ENCODE data around the gene PHEX. TPM values are rescaled to one million over a fixed set of nuclear protein-coding genes. Genes with fewer than 3 reads are reported as not detected.

Gene PHEX
- total RNA-seq = 0.09 TPM

DNA sequence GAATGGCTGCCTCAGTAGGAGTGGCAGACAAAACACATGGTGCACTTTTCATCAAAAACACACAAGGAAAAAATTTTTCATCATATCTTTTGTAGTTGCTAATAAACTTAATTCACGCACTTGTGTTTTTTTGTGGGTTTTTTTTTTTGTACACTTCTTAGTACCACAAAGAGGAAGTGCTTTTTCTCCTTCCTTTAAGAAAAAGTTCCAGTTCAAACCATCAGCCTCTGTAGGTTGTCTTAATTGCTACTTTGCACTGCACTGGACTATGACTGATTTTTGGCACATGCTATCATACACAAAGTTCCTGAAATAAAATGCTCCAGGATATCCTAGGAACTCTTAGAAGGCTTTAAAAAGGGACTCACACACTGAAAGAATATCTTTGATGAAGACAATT lies at the start of gene PHEX:
TSS of gene PHEX (plus strand) at position 242 of the 400 bp plus-strand sequence. CDS start 681 bp downstream, outside the sequence.
- intact Hi-C loops (cut with DNase I) = no loop called here
- ATAC-seq (no peak), DNase-seq (ENCODE audit: low spot score) (no peak)

DNA sequence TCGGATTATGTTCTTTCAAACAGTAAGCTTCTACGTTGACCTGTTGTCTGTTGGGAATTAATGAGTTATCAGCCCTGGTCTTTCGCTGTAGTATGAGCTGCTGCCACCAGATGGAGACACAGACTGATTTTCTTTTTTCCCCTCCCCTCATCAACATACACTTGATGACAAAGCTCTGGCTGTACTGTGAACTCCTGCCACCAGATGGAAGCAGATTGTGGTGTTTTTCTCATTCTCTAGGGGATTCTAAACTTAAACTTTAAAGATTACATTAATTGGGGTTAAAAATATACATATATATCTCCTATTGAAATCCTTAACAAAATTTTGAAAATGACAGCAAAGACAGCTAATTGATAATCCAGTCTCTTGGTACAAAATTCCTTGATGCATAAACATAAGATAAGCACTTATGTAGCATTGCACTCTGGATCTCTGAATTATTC lies 46.8 kb upstream of the PHEX start:
- intact Hi-C loops (cut with DNase I) = no loop called here
- ATAC-seq (peak; percentile 89), DNase-seq (ENCODE audit: low spot score) (peak; percentile 80)

DNA sequence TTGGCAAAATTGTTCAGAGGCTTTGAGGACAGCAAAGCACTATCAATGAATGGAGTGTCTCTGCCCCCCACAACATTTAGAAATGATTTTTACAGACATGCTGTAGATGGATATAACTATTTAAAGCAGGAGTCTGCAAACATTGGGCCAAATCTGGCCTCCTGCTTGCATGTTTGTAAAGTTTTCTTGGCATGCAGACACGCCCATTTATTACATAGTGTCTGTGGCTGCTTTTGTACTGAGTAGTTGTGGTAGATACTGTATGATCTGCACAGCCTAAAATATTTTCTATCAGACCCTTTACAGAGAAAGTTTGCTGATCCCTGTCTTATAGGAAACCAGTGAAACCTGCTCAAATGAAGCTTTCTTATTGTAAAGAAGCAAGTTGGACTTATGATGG lies 45.5 kb upstream of the PHEX start:
- intact Hi-C loops (cut with DNase I) = no loop called here
- ATAC-seq (no peak), DNase-seq (ENCODE audit: low spot score) (no peak)

DNA sequence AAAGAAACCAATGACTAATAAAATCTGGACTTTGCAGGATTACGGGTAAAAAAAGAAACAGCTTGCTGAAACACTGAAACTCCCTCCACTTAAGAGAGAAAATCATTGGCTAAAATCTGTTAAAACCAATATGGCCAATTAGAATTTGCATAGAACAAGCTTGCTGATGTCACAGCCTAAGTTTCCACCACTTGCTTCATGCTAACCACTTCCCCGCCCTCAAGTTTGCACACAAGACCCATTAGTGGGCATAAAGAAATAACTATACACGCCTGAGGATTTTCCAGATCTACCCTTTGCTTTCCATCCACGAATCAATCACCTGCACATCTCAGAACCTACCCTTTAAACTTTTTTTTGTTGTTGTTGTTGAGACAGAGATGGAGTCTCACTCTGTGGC lies 42.7 kb upstream of the PHEX start:
- ATAC-seq (no peak), DNase-seq (ENCODE audit: low spot score) (no peak)
- intact Hi-C loops (cut with DNase I) = no loop called here

DNA sequence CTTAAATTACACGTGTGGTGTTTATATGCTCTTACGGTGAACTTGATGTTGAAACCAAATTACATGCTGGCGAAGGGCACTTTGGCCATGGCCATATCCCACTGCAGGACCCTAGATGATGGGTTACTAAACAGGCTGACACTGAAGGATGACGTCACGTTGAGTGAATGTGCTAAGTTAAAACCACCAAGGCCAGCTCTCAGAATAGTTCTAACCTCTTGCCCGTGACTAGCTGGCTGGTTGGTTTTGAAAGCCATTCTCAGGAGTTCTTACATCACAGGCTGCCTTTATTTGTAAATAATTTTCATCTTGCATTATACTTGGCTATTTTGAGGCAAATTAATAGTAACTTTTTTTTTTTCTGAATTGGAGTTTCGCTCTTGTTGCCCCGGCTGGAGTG lies 41.3 kb upstream of the PHEX start:
- intact Hi-C loops (cut with DNase I) = no loop called here
- ATAC-seq (no peak), DNase-seq (ENCODE audit: low spot score) (no peak)

DNA sequence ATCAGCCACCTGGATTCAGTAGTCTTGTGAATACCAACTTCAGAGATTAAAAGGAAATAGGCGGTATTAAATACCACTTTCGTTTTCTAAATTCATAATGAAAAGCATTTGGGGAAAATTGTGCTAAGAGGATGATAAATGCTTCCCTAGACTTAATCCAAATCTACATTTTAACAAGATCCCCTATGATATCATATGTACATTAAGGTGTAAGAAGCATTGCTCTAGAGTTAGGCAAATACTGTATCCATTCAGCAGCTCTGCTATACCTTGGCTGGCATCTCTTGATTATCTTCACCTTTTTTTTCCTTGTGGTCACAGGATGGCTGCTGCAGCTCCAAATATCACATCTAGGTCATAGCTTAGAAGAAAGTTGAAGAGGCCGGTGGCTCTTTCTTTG lies 40.6 kb upstream of the PHEX start:
- intact Hi-C loops (cut with DNase I) = no loop called here
- ATAC-seq (no peak), DNase-seq (ENCODE audit: low spot score) (no peak)

DNA sequence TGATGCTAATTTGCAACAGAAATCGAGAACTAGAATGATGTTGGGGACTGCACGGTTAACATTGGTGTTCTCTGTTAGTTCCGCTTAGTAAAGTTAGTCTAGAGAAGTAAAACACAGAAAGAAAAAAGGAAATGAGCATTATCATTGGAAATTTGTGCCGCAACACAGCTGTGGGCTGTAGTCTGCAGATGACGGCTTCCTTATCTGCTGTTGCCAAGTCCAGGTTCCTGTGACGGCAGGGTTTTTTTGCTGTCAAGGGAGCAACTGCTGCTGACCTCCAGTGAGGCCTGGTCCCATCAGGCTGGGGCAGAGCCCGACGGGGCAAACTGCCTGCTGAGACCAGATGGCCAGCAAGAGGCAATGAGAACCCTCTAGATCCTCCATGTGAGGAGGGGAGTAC lies 38.9 kb upstream of the PHEX start:
- peak; percentile 74 for ATAC-seq
- intact Hi-C loops (cut with DNase I) = no loop called here
- no peak for DNase-seq (ENCODE audit: low spot score)

DNA sequence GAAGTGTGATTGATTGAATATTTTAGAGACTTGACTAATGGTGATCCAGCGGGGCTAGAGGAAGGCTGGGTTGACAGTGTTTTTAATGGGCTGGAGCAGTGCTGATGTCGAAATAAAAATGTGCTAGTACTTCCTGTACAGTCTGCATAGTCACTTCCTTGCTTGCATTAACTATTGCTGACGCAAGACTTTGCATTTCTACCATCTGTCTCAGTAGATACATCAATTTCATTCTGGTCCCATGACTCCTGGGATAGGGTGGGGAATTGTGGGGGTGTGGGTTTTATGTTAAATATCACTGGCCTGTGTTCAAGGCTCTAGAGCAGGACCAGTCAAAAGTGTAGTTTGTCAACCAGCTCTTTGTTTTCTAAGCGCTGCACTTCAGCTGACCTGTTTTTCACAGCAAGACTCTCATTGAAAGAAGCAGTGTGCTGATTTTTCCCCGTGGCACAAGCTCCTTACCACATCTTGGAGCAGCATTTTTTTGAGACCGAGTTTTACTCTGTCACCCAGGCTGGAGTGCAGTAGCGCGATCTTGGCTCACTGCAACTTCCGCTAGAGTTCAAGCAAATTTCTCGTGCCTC lies 35.2 kb upstream of the PHEX start:
- no peak for DNase-seq (ENCODE audit: low spot score)
- intact Hi-C loops (cut with DNase I) = no loop called here
- ATAC-seq = peak; percentile 79

DNA sequence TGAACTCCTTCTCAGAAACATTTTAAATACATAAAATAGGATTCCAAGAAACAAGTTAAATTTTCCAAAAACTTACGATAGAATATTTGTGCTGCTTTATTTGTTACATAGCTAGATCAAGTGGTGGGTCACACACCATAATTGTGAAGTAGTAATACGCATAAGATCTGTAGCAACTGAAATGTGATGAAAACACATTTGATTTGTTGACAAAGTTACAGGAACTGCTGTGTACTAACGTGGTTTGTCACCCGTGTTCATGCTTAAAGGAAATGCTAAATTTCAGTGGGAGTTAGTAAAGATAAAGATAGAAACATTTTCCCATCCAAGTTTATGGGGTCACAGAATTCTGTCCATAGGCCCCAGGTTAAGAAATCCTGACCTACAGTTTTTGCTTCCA lies 34.1 kb upstream of the PHEX start:
- no peak for ATAC-seq
- no peak for DNase-seq (ENCODE audit: low spot score)
- intact Hi-C loops (cut with DNase I) = no loop called here

DNA sequence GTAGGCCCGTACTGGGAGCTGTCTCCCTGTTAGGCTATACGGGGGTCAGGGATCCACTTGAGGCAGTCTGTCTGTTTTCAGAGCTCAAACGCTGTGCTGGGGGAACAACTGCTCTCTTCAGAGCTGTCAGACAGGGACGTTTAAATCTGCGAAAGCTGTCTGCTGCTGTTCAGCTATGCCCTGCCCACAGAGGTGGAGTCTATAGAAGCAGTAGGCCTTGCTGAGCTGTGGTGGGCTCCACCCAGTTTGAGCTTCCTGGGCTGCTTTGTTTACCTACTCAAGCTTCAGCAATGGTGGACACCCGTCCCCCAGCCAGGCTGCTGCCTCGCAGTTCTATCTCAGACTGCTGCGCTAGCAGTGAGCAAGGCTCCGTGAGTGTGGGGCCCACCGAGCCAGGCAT lies 27.3 kb upstream of the PHEX start:
- no peak for DNase-seq (ENCODE audit: low spot score)
- no peak for ATAC-seq
- intact Hi-C loops (cut with DNase I) = no loop called here

DNA sequence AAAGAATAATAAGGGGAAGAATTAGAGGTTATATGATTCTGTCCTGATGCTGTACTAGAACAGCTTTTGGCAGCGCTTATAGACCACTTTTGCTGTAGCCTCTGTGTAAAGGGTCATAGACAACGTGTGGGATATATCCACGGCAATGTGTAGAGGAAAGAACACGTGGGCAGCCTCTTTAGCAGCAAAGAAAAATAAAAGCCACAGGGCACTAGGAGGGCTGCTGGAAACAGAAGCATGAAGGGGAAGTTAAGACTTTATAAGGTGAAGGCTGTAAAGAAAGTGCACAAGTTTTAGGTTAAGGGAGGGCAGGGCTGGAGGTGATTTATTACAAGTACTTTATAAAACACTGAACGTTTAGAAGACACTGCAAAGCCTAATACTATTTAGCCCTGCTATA lies 20.1 kb upstream of the PHEX start:
- DNase-seq (ENCODE audit: low spot score) (no peak), ATAC-seq (no peak)
- intact Hi-C loops (cut with DNase I) = no loop called here

DNA sequence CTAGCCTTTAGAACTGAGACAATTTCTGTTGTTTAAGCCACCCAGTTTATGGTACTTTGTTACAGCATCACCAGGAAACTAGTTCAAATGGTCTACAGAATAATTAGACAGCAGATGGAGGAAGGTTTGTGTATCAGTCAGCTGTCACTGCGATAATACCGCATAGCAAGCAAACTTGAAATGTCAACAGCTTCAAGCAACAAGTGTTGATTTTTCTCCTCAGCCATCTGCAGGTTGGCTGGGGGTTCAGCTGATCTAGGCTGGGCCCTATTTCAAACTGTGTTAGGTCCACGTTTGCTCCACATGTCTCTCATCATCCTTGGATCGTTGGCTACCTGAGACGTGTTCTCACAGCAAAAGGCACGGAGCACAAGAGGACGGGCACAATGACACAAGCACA lies 19.2 kb upstream of the PHEX start:
- intact Hi-C loops (cut with DNase I) = no loop called here
- ATAC-seq (no peak), DNase-seq (ENCODE audit: low spot score) (no peak)

DNA sequence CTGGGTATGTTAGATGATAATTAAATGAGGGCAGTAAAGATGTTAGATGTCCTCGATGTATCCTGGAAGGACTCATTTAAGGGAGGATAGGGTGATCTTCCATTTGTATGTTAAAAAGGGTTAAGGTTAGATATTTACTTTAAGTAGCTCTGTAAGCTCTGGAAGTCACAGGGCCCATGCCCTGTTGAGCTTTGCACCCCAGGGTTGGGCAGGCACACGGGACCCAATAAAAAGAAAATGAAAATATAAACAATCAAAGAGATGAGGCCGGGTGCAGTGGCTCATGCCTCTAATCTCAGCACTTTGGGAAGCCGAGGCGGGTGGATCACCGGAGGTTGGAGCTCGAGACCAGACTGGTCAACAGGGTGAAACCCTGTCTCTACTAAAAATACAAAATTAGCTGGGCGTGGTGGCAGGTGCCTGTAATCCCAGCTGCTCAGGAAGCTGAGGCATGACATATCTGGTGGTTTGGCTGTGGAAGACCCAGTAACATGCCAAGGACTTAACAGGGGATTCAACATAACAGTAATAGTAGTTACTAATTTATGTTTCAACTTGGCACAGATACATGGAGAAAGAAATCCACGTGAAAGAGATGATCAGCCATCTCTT lies 16.9 kb upstream of the PHEX start:
- no peak for DNase-seq (ENCODE audit: low spot score)
- ATAC-seq = no peak
- intact Hi-C loops (cut with DNase I) = no loop called here

DNA sequence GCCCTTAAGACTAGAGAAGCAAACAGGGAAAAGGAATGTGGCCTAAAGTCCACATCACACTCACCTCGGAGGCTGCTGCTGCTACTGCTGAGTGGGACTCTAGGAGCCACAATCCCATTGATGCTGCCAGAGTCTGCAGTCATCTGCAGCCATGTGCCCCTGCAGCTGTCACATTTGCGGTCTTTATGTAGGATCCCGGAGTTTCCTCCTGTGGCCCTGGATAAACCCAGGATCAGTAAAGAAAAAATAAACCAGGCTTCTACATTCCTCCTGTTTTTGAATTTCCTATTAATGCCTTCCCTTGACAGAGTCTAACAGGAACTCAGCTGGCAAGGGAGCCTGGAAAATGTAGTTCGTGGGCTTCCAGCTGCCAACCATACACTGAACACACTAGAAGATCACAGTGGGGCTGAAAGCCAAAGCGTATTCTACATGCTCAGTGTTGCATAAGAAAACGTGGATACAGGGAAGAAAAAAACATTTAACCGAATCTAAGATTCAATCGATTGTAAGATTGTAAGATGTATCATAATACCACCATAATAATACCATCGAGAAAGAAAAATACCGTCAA lies 10.3 kb upstream of the PHEX start:
- intact Hi-C loops (cut with DNase I) = no loop called here
- ATAC-seq (no peak), DNase-seq (ENCODE audit: low spot score) (no peak)

DNA sequence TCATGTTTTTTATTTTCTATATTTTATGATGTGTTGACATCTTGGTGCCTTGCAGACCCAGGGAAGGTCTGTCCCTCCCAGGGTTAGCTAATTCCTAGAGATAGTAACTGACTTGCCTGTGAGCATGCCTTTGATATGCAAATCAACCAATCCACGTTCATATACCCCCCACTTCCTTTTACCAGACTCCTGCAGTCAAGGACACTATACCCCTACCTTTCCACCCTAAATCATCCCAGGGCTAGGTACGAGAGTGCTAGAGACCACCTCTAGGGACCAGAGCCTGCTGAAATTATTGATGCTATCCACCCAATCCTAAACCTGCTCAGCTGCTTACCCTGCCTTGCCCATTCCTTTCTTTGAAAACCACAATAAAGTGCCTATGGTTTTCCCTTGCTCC lies 7.5 kb upstream of the PHEX start:
- ATAC-seq (no peak), DNase-seq (ENCODE audit: low spot score) (no peak)
- intact Hi-C loops (cut with DNase I) = no loop called here

DNA sequence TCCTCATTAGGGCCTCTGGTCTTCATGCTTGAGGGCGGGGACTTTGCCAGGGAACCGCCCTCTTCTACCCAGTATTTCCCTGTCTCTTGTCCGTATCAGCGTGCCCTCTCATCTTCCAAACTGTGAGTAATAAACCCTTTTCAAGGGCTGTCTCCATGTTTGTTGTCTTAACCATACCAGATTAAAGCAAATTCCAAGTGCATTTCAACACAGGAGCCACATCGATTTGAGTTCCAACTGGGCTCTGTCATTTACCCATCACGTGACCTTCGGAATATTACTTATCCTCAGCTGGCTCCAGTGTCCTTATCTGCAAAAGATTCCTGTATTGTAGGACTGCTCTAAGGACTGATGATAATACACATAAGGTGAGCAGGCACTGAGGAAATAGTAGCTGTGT lies 6.4 kb upstream of the PHEX start:
- intact Hi-C loops (cut with DNase I) = no loop called here
- ATAC-seq (no peak), DNase-seq (ENCODE audit: low spot score) (no peak)

DNA sequence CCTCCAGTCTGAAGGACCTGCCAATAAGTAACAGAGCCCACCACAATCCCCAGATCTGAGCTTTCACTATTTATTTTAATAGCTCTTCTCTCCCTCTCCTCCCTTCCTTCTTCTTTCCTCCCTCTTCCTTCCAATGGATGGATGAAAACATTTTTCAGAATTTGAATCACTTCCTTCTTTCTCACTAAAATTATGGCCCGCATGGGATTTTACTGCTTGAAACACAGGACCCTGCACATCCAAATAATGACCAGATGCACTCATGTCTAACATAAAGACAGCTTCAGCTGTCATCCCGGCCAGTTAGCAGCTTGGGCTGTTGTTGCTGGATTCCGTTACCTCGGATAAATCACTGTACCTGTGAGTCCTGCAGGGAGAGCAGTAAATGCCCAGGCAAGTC lies 5.4 kb upstream of the PHEX start:
- intact Hi-C loops (cut with DNase I) = no loop called here
- DNase-seq (ENCODE audit: low spot score) (no peak), ATAC-seq (no peak)

DNA sequence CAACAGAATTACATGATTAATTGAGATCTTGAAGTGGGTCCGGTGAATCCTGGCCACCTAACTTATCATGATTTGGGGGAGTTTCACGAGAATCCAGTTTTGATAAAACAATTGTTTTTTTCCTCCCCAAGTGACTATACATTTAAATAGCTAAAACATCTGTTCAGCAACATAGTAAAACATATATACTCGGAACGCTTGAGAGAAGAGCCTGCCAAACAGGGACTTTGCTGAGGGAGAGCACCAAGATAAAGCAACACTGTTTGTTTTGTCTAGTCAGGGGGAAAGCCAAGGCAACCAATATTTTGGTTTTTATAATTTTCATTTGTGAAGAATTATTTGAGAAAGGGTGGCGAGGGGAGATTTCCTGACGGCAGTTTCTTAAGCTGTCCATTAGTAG lies 381 bp downstream of the PHEX start:
- intact Hi-C loops (cut with DNase I) = no loop called here
- DNase-seq (ENCODE audit: low spot score) (no peak), ATAC-seq (no peak)

DNA sequence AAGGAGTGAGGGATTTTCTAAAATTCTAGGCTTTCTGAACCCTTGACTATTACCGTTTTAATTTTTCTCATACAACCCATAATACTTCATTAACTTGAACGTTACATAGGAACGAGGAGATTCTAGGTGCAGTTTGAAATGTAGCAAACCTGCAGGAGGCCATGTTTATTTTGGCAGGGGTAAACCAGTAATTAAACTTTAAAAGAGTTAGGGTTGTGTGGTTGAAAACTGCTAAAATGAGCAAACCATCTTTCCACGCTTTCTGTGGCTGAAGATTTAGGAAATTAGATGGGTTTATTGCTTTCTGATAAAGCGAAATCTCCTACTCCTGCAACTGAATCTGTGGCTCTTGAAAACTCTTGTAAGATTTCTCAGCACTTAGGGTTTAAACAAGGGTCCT lies 1.7 kb downstream of the PHEX start:
- DNase-seq (ENCODE audit: low spot score) = no peak
- no peak for ATAC-seq
- intact Hi-C loops (cut with DNase I) = no loop called here

DNA sequence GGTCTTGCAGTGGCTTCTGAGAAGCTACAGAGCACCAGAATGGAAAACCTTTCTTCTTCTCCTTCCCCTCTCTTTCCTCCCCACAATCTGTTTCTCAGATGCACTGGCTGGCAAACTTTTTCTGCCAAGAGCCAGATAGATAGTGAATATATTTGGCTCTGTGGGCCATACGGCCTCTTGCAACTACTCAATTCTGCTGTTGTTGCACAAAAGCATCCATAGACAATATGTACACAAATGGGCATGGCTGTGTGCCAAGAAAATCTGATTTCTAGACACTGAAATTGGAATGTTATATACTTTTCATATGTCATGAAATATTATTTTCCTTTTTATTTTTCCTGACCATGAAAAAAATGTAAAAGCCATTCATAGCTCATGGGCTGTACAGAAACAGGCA lies 3.1 kb downstream of the PHEX start:
- DNase-seq (ENCODE audit: low spot score) = no peak
- intact Hi-C loops (cut with DNase I) = no loop called here
- ATAC-seq = no peak

DNA sequence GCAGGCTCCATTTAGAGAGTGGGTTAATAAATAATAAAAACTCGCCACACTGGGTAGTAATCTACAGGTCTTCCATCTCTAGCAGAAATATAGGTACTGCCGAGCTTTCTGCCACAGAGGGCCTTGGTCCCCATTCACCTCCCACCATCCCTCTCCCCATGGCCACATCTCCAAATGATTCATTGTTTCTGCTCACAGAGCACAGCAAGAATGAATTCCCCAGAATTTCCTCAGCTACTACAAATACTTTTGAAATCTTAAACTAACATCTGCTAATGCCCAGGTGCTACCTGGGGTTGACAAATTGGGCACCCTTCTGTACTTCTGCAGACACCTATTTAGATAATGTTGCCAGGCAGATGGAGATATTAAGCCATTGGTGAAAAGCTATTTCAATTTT lies 5.1 kb downstream of the PHEX start:
- ATAC-seq (no peak), DNase-seq (ENCODE audit: low spot score) (no peak)
- intact Hi-C loops (cut with DNase I) = no loop called here
